ENCODE results near the gene DNER. TPM values are rescaled to one million over a fixed set of nuclear protein-coding genes. Genes with fewer than 3 reads are reported as not detected.

DNER gene
- polyA plus RNA-seq, 1 of the 3 experiments (the other 2 are of a cell fraction), result 1.4 TPM

DNA sequence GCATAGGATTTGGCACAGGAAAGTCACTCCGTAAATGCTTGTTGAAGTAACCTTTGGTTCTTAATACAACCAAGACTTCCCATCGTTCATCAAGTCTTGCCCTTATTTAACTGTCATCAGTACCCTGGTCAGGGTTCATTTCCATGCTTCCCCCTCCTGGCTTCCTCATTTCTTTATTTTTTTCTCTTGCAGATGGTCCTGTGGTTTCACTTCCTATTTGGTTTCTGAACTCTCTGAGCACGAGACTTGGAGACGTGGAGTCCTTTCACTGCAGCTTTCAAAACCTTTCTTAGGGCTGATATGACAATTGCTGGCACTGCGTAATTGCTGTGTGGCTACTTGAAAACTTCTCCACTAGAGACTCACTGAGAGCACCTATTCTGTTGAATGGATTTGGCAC lies 383.4 kb downstream of the DNER start:
- H3K4me1 ChIP-seq (ENCODE audit: control insufficient read depth in 1 of 2, insufficient read depth in 2 of 2, low read depth in 1 of 2, low read length in 1 of 2), result peaks cover 0 to 9% of the 10 kb centered on the region in 2 experiments; a peak in 1 of 4 replicates
- no peak overlapping the region for H3K27ac ChIP-seq (ENCODE audit: low read depth in 2 of 2, low read length in 1 of 2)
- no peaks in the 10 kb centered on the region for H3K9me3 ChIP-seq
- H3K4me2 ChIP-seq, result no peak overlapping the region
- ChIA-PET POLR2A (no interaction called here), CTCF (interaction anchor here (0.6 to 1.4 kb wide), 3 partner anchors 10 to 197 kb away, joined by 3 to 4 read pairs (median 3); no protein-coding TSS in a partner anchor)
- H3F3A ChIP-seq (replicated peaks; ENCODE audit: insufficient read depth), result no peaks in the 10 kb centered on the region
- no peaks in the 10 kb centered on the region for H3K27me3 ChIP-seq (ENCODE audit: insufficient read depth)
- DNase-seq, result no peak
- no peaks in the 10 kb centered on the region for H3K9me2 ChIP-seq
- H4K20me1 ChIP-seq (ENCODE audit: insufficient read depth), result no peaks in the 10 kb centered on the region
- H3K36me3 ChIP-seq (replicated peaks in 1 of 2; ENCODE audit: control insufficient read depth in 1 of 2, insufficient read depth in 2 of 2, low read length in 1 of 2), result no peaks in the 10 kb centered on the region
- TF ChIP-seq FOXJ3 (CRISPR knock-in tag; IDR thresholded peaks at IDR 0.05) (no peak), FOSL2 (IDR thresholded peaks at IDR 0.05; ENCODE audit: borderline replicate concordance, low read depth) (no peak), FOXM1 (IDR thresholded peaks at IDR 0.05; ENCODE audit: low read depth) (no peak), TCF12 (IDR thresholded peaks at IDR 0.05) (no peak), ELF1 (IDR thresholded peaks at IDR 0.05) (no peak), RXRA (IDR thresholded peaks at IDR 0.05; ENCODE audit: borderline replicate concordance, low read depth) (no peak), YY1 (IDR thresholded peaks at IDR 0.05; ENCODE audit: low read depth) (no peak), CHD2 (IDR thresholded peaks at IDR 0.05; ENCODE audit: low read length, partially characterized antibody) (no peak), EP300 (IDR thresholded peaks at IDR 0.05; ENCODE audit: borderline replicate concordance in 1 of 2, low read depth in 1 of 2, low read length in 1 of 2) (no peak), EZH2phosphoT487 (IDR thresholded peaks at IDR 0.05; ENCODE audit: borderline replicate concordance, low read depth) (no peak), MEF2A (IDR thresholded peaks at IDR 0.05; ENCODE audit: borderline replicate concordance, low read depth) (no peak), SMC3 (IDR thresholded peaks at IDR 0.05; ENCODE audit: low read depth, low read length) (no peak), RCOR1 (IDR thresholded peaks at IDR 0.05; ENCODE audit: low read length) (no peak), NFIC (IDR thresholded peaks at IDR 0.05; ENCODE audit: borderline replicate concordance) (no peak), JUND (IDR thresholded peaks at IDR 0.05) (no peak), POLR2AphosphoS5 (IDR thresholded peaks at IDR 0.05; ENCODE audit: low read depth, low read length) (no peak)
- TF ChIP-seq, protein P1, sequence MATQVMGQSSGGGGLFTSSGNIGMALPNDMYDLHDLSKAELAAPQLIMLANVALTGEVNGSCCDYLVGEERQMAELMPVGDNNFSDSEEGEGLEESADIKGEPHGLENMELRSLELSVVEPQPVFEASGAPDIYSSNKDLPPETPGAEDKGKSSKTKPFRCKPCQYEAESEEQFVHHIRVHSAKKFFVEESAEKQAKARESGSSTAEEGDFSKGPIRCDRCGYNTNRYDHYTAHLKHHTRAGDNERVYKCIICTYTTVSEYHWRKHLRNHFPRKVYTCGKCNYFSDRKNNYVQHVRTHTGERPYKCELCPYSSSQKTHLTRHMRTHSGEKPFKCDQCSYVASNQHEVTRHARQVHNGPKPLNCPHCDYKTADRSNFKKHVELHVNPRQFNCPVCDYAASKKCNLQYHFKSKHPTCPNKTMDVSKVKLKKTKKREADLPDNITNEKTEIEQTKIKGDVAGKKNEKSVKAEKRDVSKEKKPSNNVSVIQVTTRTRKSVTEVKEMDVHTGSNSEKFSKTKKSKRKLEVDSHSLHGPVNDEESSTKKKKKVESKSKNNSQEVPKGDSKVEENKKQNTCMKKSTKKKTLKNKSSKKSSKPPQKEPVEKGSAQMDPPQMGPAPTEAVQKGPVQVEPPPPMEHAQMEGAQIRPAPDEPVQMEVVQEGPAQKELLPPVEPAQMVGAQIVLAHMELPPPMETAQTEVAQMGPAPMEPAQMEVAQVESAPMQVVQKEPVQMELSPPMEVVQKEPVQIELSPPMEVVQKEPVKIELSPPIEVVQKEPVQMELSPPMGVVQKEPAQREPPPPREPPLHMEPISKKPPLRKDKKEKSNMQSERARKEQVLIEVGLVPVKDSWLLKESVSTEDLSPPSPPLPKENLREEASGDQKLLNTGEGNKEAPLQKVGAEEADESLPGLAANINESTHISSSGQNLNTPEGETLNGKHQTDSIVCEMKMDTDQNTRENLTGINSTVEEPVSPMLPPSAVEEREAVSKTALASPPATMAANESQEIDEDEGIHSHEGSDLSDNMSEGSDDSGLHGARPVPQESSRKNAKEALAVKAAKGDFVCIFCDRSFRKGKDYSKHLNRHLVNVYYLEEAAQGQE (IDR thresholded peaks at IDR 0.05; ENCODE audit: low read depth, low read length), result no peak
- TF ChIP-seq, protein P2, sequence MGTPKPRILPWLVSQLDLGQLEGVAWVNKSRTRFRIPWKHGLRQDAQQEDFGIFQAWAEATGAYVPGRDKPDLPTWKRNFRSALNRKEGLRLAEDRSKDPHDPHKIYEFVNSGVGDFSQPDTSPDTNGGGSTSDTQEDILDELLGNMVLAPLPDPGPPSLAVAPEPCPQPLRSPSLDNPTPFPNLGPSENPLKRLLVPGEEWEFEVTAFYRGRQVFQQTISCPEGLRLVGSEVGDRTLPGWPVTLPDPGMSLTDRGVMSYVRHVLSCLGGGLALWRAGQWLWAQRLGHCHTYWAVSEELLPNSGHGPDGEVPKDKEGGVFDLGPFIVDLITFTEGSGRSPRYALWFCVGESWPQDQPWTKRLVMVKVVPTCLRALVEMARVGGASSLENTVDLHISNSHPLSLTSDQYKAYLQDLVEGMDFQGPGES (IDR thresholded peaks at IDR 0.05; ENCODE audit: low read depth, low read length), result no peak
- TF ChIP-seq, protein P3, sequence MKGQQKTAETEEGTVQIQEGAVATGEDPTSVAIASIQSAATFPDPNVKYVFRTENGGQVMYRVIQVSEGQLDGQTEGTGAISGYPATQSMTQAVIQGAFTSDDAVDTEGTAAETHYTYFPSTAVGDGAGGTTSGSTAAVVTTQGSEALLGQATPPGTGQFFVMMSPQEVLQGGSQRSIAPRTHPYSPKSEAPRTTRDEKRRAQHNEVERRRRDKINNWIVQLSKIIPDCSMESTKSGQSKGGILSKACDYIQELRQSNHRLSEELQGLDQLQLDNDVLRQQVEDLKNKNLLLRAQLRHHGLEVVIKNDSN (IDR thresholded peaks at IDR 0.05; ENCODE audit: borderline replicate concordance, low read depth), result no peak
- TF ChIP-seq, protein P4, sequence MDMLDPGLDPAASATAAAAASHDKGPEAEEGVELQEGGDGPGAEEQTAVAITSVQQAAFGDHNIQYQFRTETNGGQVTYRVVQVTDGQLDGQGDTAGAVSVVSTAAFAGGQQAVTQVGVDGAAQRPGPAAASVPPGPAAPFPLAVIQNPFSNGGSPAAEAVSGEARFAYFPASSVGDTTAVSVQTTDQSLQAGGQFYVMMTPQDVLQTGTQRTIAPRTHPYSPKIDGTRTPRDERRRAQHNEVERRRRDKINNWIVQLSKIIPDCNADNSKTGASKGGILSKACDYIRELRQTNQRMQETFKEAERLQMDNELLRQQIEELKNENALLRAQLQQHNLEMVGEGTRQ (IDR thresholded peaks at IDR 0.05; ENCODE audit: borderline replicate concordance, low read depth, low read length), result no peak
- H2AFZ ChIP-seq (ENCODE audit: low read depth), result no peak overlapping the region
- no peak overlapping the region for H3K9ac ChIP-seq
- no peak overlapping the region for H3K4me3 ChIP-seq (ENCODE audit: low read depth in 2 of 2, low read length in 1 of 2)
- H3K79me2 ChIP-seq (ENCODE audit: insufficient read depth), result no peaks in the 10 kb centered on the region
- WGBS (ENCODE audit: low lambda C conversion rate), result 35% methylated on average over 5 of the region's 5 CpGs
